CD4-positive, alpha-beta T cell treated with Interferon alpha-2 for 1 hour (primary cell): ENCODE measurements around the gene SAA2.
"Not testable (repeated sequence)": the region's sequence is repeated elsewhere in the genome, so short reads cannot be mapped to it uniquely, and the experiment has no call there.

Experiments used
- DNase-seq, 2 donors: peaks; one replicate each; pipeline ENCODE4 v3.0.0-alpha.2; 2020 to 2022

Gene SAA2

DNA sequence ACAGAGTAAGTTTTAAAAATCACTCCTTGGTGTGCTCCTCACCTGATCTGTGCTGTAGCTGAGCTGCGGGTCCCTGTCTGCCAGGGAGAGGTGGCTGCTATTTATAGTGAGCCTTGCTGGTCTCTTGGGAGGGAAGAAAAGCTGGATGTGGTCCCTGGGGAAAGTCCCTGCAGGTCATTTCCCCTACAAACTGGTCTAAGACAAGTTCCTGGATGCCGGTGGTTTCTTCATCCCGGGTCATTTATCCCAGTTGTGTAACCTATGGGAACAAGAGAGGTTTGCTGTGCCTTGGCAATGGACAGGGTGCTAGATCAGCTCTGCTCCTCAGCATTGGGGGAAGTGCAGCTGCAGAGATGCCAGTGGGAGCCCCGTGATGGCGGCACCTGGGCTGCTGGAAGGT, at the start of gene SAA2:
Gene SAA2 (minus strand): TSS at position 108 of the 400 bp plus-strand sequence. CDS start 657 bp downstream, outside the sequence.
- no peak for DNase-seq

- DNase-seq, result no peak
Observed at GRCh38 chr11:18295316-18295715, 46.8 kb upstream of the SAA2 start.

DNA sequence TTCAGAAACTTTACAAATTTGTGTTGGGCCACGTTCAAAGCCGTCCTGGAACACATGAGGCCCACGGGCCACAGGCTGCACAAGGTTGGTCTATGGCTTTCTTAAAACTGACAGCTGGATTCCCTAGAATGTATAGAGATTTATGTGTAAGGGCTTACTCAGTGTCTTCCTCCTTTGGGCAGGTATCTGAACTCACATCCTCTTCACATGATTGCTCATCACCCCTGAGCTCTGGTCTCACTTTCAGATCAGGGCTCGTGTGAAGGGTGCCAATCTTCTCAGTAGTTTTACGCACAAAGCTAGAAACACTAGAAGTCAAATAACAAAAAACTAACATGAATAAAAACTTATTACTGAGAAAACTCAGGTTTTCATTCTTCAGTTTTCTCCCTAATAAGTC, 46.4 kb upstream of the SAA2 start:
- no peak for DNase-seq

GRCh38 chr11:18288911-18289310, 40.4 kb upstream of the SAA2 start:
- DNase-seq, result no peak

GRCh38 chr11:18285841-18286240, 37.4 kb upstream of the SAA2 start:
- DNase-seq, result no peak

DNA sequence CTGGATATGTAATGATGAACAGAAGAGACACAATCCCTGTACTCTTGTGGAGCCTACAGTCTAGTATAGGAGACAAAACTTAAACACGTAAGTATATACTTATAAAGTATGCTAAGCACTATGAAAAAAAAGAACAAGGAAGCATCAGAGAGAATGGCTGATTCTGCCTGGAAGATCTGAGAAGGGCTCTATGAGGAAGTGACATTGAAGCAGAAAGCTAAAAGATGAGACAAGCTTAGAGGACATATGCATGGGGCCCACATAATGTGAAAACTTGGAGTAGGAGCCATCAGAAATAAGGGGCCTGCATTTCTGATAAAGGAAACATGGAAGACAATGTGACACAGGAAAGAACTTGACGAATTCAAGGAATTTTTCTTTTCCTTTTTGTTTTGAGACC, 34.2 kb upstream of the SAA2 start:
- no peak for DNase-seq

DNA sequence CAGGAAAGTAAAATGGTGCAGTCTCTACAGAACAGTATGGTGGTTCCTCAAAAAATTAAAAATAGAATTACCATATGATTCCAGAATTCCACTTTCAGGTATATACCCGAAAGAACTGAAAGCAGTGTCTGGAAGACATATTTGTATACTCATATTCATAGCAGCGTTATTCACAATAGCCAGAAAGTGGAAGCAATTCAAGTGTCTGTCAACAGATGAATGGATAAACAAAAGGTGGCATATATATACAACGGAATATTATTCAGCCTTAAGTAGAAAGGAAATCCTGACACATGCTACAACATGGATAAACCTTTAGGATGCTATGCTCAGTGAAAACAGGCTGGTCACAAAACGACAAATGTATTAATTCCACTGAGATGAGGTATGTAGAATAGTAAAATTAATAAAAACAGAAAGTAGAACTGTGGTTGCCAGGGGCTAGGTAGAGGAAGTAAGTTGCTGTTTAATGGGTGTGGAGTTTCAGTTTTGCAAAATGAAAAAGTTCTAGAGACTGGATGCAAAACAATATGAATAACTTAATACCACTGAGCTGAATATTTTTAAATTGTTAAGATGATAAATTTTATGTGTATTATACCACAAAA, 32.1 kb upstream of the SAA2 start:
- no peak for DNase-seq

- peak in 1 of 2 donors; percentile 39 for DNase-seq
Observed at GRCh38 chr11:18277565-18278271, 29.2 kb upstream of the SAA2 start.

DNA sequence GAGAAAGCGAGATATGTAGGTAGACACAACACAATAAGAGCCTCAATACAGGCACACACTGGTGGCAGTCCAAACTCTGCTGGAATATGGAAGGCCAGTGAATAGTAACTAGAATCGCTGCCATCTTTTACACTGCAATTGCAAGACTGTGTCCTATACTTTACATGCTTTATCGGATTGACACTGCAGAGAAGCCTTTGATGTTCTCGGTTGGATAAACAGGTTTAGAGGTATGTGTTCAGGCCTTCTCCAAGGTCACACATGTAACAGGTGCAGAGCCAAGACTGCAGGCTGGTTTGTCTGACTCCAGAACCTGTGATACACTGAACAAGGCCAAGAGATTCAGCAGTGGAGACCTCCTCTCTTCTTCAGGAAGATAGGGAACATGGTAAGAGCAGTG, 22.7 kb upstream of the SAA2 start:
- DNase-seq, result no peak

GRCh38 chr11:18270102-18270501, 21.6 kb upstream of the SAA2 start:
- DNase-seq, result no peak

DNA sequence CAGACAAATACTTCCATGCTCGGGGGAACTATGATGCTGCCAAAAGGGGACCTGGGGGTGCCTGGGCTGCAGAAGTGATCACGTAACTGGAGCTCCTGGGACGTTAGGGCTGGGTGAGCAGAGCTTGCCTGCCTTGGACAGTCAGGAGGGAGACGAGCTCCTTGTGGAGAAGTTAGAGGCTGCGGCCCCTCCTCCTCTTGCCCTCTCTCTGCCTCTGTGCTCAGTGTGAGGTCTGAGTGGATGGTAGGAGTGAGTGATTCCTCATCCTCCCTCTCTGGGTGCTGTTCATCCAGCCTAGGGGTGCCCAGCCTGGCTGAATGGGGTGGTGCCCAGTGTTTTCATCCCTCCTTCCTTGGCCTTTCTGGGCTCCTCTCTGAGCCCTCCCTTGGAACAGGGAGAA, 20.8 kb upstream of the SAA2 start:
- DNase-seq, result not testable (repeated sequence)

GRCh38 chr11:18267335-18268133, 19.1 kb upstream of the SAA2 start:
- DNase-seq, result peak in 1 of 2 donors; percentile 25

- DNase-seq, result no peak
Observed at GRCh38 chr11:18265949-18266348, 17.5 kb upstream of the SAA2 start, which contains the start of gene SAA1. SAA1 (plus strand) TSS chr11:18266264; CDS start chr11:18266888, 624 bp downstream.

DNA sequence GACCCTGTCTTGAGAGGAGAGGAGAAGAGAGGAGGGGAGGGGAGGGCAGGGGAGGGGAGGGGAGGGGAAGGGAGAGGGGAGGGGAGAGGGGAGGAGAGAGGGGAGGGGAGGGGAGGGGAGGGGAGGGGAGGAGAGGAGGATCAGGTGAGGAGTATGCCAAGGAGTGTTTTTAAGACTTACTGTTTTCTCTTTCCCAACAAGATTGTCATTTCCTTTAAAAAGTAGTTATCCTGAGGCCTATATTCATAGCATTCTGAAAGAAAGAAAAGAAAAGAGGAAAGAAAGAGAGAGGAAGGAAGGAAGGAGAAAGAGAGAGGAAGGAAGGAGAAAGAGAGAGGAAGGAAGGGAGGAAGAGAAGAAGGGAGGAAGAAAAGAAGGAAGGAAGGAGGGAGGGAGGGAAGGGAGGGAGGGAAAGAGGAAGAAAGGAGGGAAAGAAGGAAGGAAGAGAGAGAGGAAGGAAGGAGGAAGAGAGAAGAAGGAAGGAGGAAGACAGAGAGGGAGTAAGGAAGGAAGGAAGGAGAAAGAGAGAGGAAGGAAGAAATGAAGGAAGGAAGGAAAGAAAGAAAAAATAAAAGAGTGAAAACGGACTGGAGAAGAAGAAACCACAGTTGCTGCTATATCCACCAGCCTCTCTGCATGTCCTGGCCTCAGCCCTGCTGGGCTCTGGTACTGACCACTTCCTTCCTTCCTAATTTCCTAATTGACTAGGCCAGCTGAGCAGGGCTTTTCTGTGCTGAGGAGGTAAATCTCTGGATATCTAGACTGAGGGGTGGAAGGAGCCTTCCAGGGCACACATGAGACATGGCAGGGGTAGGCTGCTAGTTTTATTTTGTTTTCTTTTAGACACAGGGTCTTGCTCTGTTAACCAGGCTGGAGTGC, 16.4 kb upstream of the SAA2 start:
- DNase-seq, result no peak

DNA sequence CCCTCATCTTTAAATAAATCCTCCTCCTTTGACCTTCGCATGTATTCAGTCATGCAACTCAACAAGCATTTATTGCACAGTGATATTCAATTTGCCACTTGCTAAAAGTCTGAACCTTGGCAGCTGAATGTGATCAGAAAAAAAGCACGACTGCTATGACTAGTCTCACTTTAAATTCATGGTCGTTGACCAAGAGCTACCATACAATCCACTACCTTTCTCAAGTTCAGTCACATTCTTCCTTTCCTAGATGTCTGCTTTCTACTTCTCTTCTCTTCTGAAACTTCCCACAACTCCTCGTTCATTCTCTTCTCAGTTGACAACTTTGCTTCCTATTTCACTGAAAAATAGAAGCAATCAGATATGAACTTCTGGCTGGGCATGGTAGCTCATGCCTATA, 15.6 kb upstream of the SAA2 start:
- DNase-seq, result no peak

GRCh38 chr11:18262681-18263350, 14.3 kb upstream of the SAA2 start:
- not testable (repeated sequence) for DNase-seq

GRCh38 chr11:18261721-18262120, 13.3 kb upstream of the SAA2 start:
- no peak for DNase-seq

DNA sequence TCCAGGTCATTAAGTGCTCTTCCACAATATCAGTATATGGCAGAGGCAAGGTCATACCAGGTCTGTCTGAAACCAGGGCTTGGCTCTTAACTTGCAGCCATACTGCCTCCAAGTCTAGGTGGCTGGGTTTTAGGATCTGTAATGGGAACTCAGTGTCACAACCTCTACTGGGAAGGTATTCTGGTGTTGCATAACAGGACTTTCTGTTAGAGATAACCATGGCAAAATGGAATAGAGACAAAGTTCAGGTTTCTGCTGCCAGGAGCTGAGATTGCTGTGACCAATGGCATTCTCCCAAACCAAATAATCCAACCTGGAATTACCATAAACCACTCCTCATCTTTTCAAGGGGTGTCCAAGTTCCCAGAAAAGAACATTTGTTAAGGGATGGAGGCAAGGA, 10.8 kb upstream of the SAA2 start:
- DNase-seq, result no peak

GRCh38 chr11:18254781-18255361, 6.4 kb upstream of the SAA2 start:
- DNase-seq, result no peak

GRCh38 chr11:18253778-18254338, 5.4 kb upstream of the SAA2 start:
- DNase-seq, result no peak

- DNase-seq, result no peak
Observed at GRCh38 chr11:18253233-18253632, 4.8 kb upstream of the SAA2 start.
